Thyroid gland (tissue), 4 donors: ENCODE data around the gene KCND1.

ENCODE experiments used
- CTCF ChIP-seq, 6 experiments: fragments of 200-600 bp in 3 of 6; fragments of 450-650 bp in 3 of 6; sonication (generic) in 3 of 6; IDR thresholded peaks; one replicate each; pipeline ENCODE4 v1.5.1; 2016 to 2019; ENCODE audit warnings: antibody characterized with exemption in 6 of 6, mild to moderate bottlenecking in 2 of 6, inconsistent platforms in 1 of 6, moderate library complexity in 1 of 6
- POLR2A ChIP-seq, 2 donors: fragments of 450-650 bp; IDR thresholded peaks; one replicate each; pipeline ENCODE4 v1.6.1; 2017; ENCODE audit warnings: antibody characterized with exemption in 2 of 2, mild to moderate bottlenecking in 2 of 2, moderate library complexity in 1 of 2

GRCh38 chrX:48927736-48928382 is 43.8 kb downstream of the KCND1 start:
- no peak for TF ChIP-seq CTCF (IDR thresholded peaks at IDR 0.05)
- TF ChIP-seq POLR2A (IDR thresholded peaks at IDR 0.05), result no peak
